Mucosa of stomach (tissue), 1 donor: ENCODE results near the gene RBPJL.

Experiments
- H3K27me3 ChIP-seq: one replicate; pipeline ENCODE4 v1.7.0; 2013; ENCODE audit warnings: mild to moderate bottlenecking, low read length; ENCODE audit not compliant: control insufficient read depth, insufficient read depth
- H3K36me3 ChIP-seq: one replicate; pipeline ENCODE4 v1.7.0; 2013; ENCODE audit warnings: low read length; ENCODE audit not compliant: control insufficient read depth, insufficient read depth
- H3K4me1 ChIP-seq: one replicate; pipeline ENCODE4 v1.7.0; 2013; ENCODE audit warnings: mild to moderate bottlenecking, low read length; ENCODE audit not compliant: control insufficient read depth, insufficient read depth
- H3K4me3 ChIP-seq: one replicate; pipeline ENCODE4 v1.7.0; 2013; ENCODE audit warnings: low read length
- H3K9ac ChIP-seq: one replicate; pipeline ENCODE4 v1.7.0; 2013; ENCODE audit warnings: mild to moderate bottlenecking, low read length, moderate library complexity
- H3K9me3 ChIP-seq: one replicate; pipeline ENCODE4 v1.7.0; 2013; ENCODE audit warnings: mild to moderate bottlenecking, low read length, moderate library complexity; ENCODE audit not compliant: control insufficient read depth
- donor health status: Pancreatic carcinoma.

RBPJL gene

GRCh38 chr20:45341579-45341938, 34.9 kb downstream of the RBPJL start:
- Histone ChIP-seq H3K4me3 (no peak overlapping the region), H3K9ac (peak overlapping the region; percentile 97), H3K4me1 (peaks cover 96% of the 10 kb centered on the region), H3K9me3 (no peaks in the 10 kb centered on the region), H3K27me3 (no peaks in the 10 kb centered on the region), H3K36me3 (no peaks in the 10 kb centered on the region)

GRCh38 chr20:45341939-45342854, 35.6 kb downstream of the RBPJL start:
- H3K4me1 ChIP-seq, result peaks cover 90% of the 10 kb centered on the region
- no peaks in the 10 kb centered on the region for H3K36me3 ChIP-seq
- peak overlapping the region; percentile 97 for H3K9ac ChIP-seq
- no peaks in the 10 kb centered on the region for H3K27me3 ChIP-seq
- peak overlapping the region; percentile 28 for H3K4me3 ChIP-seq
- no peaks in the 10 kb centered on the region for H3K9me3 ChIP-seq

- Histone ChIP-seq H3K36me3 (no peaks in the 10 kb centered on the region), H3K9ac (peak overlapping the region; percentile 97), H3K9me3 (no peaks in the 10 kb centered on the region), H3K27me3 (no peaks in the 10 kb centered on the region), H3K4me1 (peaks cover 82% of the 10 kb centered on the region), H3K4me3 (peak overlapping the region; percentile 28)
These were observed 36.4 kb downstream of the RBPJL start for GRCh38 chr20:45342855-45343531.

- Histone ChIP-seq H3K9ac (peak overlapping the region; percentile 97), H3K36me3 (no peaks in the 10 kb centered on the region), H3K9me3 (no peaks in the 10 kb centered on the region), H3K4me3 (peak overlapping the region; percentile 86), H3K4me1 (peaks cover 78% of the 10 kb centered on the region), H3K27me3 (no peaks in the 10 kb centered on the region)
These were observed 37.0 kb downstream of the RBPJL start for GRCh38 chr20:45343532-45344167.

- no peaks in the 10 kb centered on the region for H3K36me3 ChIP-seq
- no peaks in the 10 kb centered on the region for H3K9me3 ChIP-seq
- peak overlapping the region; percentile 86 for H3K4me3 ChIP-seq
- peaks cover 72% of the 10 kb centered on the region for H3K4me1 ChIP-seq
- no peaks in the 10 kb centered on the region for H3K27me3 ChIP-seq
- peak overlapping the region; percentile 97 for H3K9ac ChIP-seq
These were observed 37.7 kb downstream of the RBPJL start for GRCh38 chr20:45344168-45344860.

GRCh38 chr20:45345104-45345936, 38.7 kb downstream of the RBPJL start:
- Histone ChIP-seq H3K4me3 (peak overlapping the region; percentile 86), H3K9me3 (no peaks in the 10 kb centered on the region), H3K27me3 (no peaks in the 10 kb centered on the region), H3K9ac (peak overlapping the region; percentile 97), H3K36me3 (no peaks in the 10 kb centered on the region), H3K4me1 (peaks cover 62% of the 10 kb centered on the region)

GRCh38 chr20:45346291-45346718, 39.7 kb downstream of the RBPJL start:
- no peaks in the 10 kb centered on the region for H3K9me3 ChIP-seq
- no peaks in the 10 kb centered on the region for H3K27me3 ChIP-seq
- H3K9ac ChIP-seq, result peak overlapping the region; percentile 97
- peaks cover 52% of the 10 kb centered on the region for H3K4me1 ChIP-seq
- H3K4me3 ChIP-seq, result peak overlapping the region; percentile 86
- no peaks in the 10 kb centered on the region for H3K36me3 ChIP-seq

GRCh38 chr20:45346851-45347250, 40.2 kb downstream of the RBPJL start:
- no peaks in the 10 kb centered on the region for H3K36me3 ChIP-seq
- H3K9ac ChIP-seq, result peak overlapping the region; percentile 97
- H3K9me3 ChIP-seq, result no peaks in the 10 kb centered on the region
- peaks cover 47% of the 10 kb centered on the region for H3K4me1 ChIP-seq
- H3K27me3 ChIP-seq, result no peaks in the 10 kb centered on the region
- H3K4me3 ChIP-seq, result peak overlapping the region; percentile 86

- Histone ChIP-seq H3K36me3 (no peaks in the 10 kb centered on the region), H3K9ac (peak overlapping the region; percentile 97), H3K27me3 (no peaks in the 10 kb centered on the region), H3K4me3 (peak overlapping the region; percentile 86), H3K4me1 (peaks cover 41% of the 10 kb centered on the region), H3K9me3 (no peaks in the 10 kb centered on the region)
These were observed 40.8 kb downstream of the RBPJL start for GRCh38 chr20:45347297-45347935.

GRCh38 chr20:45347936-45348778, 41.5 kb downstream of the RBPJL start, which contains the start of gene SDC4:
TSS of gene SDC4 (minus strand) at chr20:45348424. CDS start at chr20:45348384, 40 bp downstream.
- no peaks in the 10 kb centered on the region for H3K36me3 ChIP-seq
- peaks cover 34% of the 10 kb centered on the region for H3K4me1 ChIP-seq
- H3K9ac ChIP-seq, result peak within 1 kb of the TSS; percentile 97
- H3K9me3 ChIP-seq, result no peaks in the 10 kb centered on the region
- H3K27me3 ChIP-seq, result no peaks in the 10 kb centered on the region
- peak within 1 kb of the TSS; percentile 86 for H3K4me3 ChIP-seq
